ENCODE measurements around the gene TTC4.

- TF ChIP-seq CTCF (conservative IDR thresholded peaks at IDR 0.05; ENCODE audit: low read depth, low read length), result no peak
- no peak for TF ChIP-seq EZH2 (IDR thresholded peaks at IDR 0.05; ENCODE audit: low read length, unreplicated experiment)
- no peak for TF ChIP-seq EZH2phosphoT487 (IDR thresholded peaks at IDR 0.05; ENCODE audit: borderline replicate concordance, low read length)
Measured at GRCh38 chr1:54678776-54679643, 36.7 kb upstream of the TTC4 start.
